HepG2 (cell line): ENCODE results near the gene ARHGAP23. TPM values are rescaled to one million over a fixed set of nuclear protein-coding genes. Genes with fewer than 3 reads are reported as not detected.
A peak's percentile ranks its signal among the peaks of the same experiment; 100 is the strongest.

Source experiments
- DZIP1 ChIP-seq: sonication (generic); formaldehyde crosslinking; IDR thresholded peaks from 2 replicates; pipeline ENCODE4 v1.5.0; 2020; ENCODE audit warnings: mild to moderate bottlenecking, missing genetic modification reagents
- FOXJ3 ChIP-seq: sonication (generic); formaldehyde crosslinking; IDR thresholded peaks from 2 replicates; pipeline ENCODE4 v1.4.0; 2020; ENCODE audit warnings: missing genetic modification reagents, mild to moderate bottlenecking, borderline replicate concordance
- HNRNPL ChIP-seq: fragments of 200-400 bp; formaldehyde crosslinking; IDR thresholded peaks from 2 replicates; pipeline ENCODE4 v1.6.1; 2017; ENCODE audit warnings: mild to moderate bottlenecking, low read depth, low read length
- MTERF4 ChIP-seq: sonication (generic); formaldehyde crosslinking; IDR thresholded peaks from 2 replicates; pipeline ENCODE4 v1.8.0; 2023; ENCODE audit warnings: mild to moderate bottlenecking, missing genetic modification reagents
- RARA ChIP-seq: IDR thresholded peaks from 2 replicates; pipeline ENCODE4 v1.6.1; 2016; ENCODE audit warnings: missing genetic modification reagents, missing compliant biosample characterization
- SMAD1 ChIP-seq: sonication (generic); formaldehyde crosslinking; IDR thresholded peaks from 2 replicates; pipeline ENCODE4 v1.4.0; 2020; ENCODE audit warnings: missing genetic modification reagents, low read depth, mild to moderate bottlenecking, borderline replicate concordance
- ZFP36L1 ChIP-seq: sonication (generic); formaldehyde crosslinking; IDR thresholded peaks from 2 replicates; pipeline ENCODE4 v1.8.0; 2022; ENCODE audit warnings: mild to moderate bottlenecking, missing genetic modification reagents, moderate library complexity
- ZFP90 ChIP-seq: sonication (generic); formaldehyde crosslinking; IDR thresholded peaks from 2 replicates; pipeline ENCODE4 v1.8.0; 2022; ENCODE audit warnings: missing genetic modification reagents, mild to moderate bottlenecking, inconsistent platforms, borderline replicate concordance
- ZNF572 ChIP-seq: sonication (generic); formaldehyde crosslinking; IDR thresholded peaks from 2 replicates; pipeline ENCODE4 v1.5.1; 2020; ENCODE audit warnings: mild to moderate bottlenecking, missing genetic modification reagents
- ZNF646 ChIP-seq: sonication (generic); formaldehyde crosslinking; IDR thresholded peaks from 2 replicates; pipeline ENCODE4 v1.9.0; 2021; ENCODE audit warnings: mild to moderate bottlenecking, missing genetic modification reagents
- ZNF687 ChIP-seq: sonication (generic); formaldehyde crosslinking; IDR thresholded peaks from 2 replicates; pipeline ENCODE4 v1.5.1; 2020; ENCODE audit warnings: mild to moderate bottlenecking, missing genetic modification reagents, moderate library complexity
- polyA plus RNA-seq, 8 experiments: library from polyadenylated mRNA; depleted of rRNA in 3 of 8; stranded (reverse) in 7 of 8; unstranded in 1 of 8; fragments of >200 nt; fragmentation: Illumina TruSeq in 4 of 8; extraction: Trizol in 4 of 8; gene quantifications; 2 replicates each; pipeline versions ENCODE4 v1.2.1 to v1.2.3, GENCODE V29; 2011 to 2016; ENCODE audit warnings: low read depth in 4 of 8, missing spikeins in 1 of 8, mixed read lengths in 1 of 8; ENCODE audit not compliant: insufficient read depth in 1 of 8
- total RNA-seq, 5 experiments: library from RNA; depleted of rRNA; stranded (reverse); fragments of >200 nt; fragmentation: Illumina TruSeq; extraction: Trizol; gene quantifications; 2 replicates each; pipeline ENCODE4 v1.2.3, GENCODE V29; 2016; ENCODE audit warnings: low read depth in 1 of 5

Gene ARHGAP23
- total and polyA plus RNA-seq, 2 of the 13 experiments (the other 11 are each of a cell fraction or from before 2014, with no cell fraction given) = 0.03 TPM; not detected in 1

GRCh38 chr17:38510421-38511149, 82.3 kb downstream of the ARHGAP23 start (continued):
- TF ChIP-seq DZIP1 (CRISPR knock-in tag) (no peak), RARA (CRISPR knock-in tag) (0 out of 2 replicates have a peak, but pooled peaks have one; percentile 10), ZNF572 (CRISPR knock-in tag) (0 out of 2 replicates have a peak, but pooled peaks have one; percentile 49), SMAD1 (no peak), FOXJ3 (CRISPR knock-in tag) (no peak), ZNF646 (CRISPR knock-in tag) (no peak), ZFP90 (CRISPR knock-in tag) (no peak), MTERF4 (CRISPR knock-in tag) (0 out of 2 replicates have a peak, but pooled peaks have one; percentile 63), HNRNPL (no peak), ZFP36L1 (CRISPR knock-in tag) (no peak), ZNF687 (CRISPR knock-in tag) (peak; percentile 66)
